GM20000 (cell line): Measurements from ENCODE around the gene MINDY4.
A peak's percentile ranks its signal among the peaks of the same experiment; 100 is the strongest.

Experiments used
- DNase-seq: peaks from one replicate; pipeline ENCODE4 v3.0.0; 2012; ENCODE audit warnings: low spot score
- TF ChIP-seq, protein P1 (sequence below): IDR thresholded peaks from 2 replicates; pipeline ENCODE4 v1.5.1; 2012; ENCODE audit warnings: mild to moderate bottlenecking, control low read depth; ENCODE audit errors: extremely low read depth, missing control alignments

MINDY4 gene

GRCh38 chr7:30938435-30939316 lies 167.5 kb downstream of the MINDY4 start:
- DNase-seq: peak; percentile 78
- TF ChIP-seq, protein P1, sequence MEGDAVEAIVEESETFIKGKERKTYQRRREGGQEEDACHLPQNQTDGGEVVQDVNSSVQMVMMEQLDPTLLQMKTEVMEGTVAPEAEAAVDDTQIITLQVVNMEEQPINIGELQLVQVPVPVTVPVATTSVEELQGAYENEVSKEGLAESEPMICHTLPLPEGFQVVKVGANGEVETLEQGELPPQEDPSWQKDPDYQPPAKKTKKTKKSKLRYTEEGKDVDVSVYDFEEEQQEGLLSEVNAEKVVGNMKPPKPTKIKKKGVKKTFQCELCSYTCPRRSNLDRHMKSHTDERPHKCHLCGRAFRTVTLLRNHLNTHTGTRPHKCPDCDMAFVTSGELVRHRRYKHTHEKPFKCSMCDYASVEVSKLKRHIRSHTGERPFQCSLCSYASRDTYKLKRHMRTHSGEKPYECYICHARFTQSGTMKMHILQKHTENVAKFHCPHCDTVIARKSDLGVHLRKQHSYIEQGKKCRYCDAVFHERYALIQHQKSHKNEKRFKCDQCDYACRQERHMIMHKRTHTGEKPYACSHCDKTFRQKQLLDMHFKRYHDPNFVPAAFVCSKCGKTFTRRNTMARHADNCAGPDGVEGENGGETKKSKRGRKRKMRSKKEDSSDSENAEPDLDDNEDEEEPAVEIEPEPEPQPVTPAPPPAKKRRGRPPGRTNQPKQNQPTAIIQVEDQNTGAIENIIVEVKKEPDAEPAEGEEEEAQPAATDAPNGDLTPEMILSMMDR: peak; percentile 97

DNA sequence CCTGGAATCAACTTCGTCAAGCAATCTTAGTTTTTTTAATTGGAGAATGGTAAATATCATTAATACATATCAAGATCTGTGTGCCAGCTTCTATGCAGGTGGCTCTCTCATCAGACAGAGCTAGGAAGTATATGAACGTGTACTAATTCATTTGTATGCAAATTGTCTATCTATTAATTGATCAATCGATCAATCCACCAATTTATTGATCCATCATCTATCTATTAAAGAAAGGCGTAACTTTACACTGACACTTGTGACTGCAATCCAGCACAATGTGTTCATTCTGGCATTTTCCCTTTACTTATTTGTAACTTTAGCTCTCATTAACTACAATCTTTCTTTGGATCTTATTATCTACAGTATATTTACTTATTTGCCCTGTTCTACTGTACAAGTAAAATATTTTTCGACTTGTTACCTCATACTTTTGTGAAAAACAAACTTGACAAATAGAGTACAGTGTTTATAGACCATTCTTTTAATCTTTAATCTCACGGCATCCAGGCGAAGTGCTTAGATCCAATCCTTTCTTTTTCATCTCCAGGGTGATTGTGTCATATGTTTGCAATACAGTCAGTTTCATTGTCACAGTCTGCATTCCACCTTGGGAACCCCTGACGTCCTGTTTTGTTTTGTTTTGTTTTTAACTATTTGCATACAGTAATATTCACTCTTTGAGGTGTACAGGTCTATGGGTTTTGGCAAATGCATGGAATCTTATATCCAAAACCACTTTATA lies 170.5 kb downstream of the MINDY4 start:
- DNase-seq: no peak
- TF ChIP-seq, protein P1: no peak
